HepG2 (cell line): ENCODE results near the gene CAPRIN2. TPM values are rescaled to one million over a fixed set of nuclear protein-coding genes. Genes with fewer than 3 reads are reported as not detected.

ENCODE experiments used
- CBFB ChIP-seq: sonication (generic); formaldehyde crosslinking; IDR thresholded peaks from 2 replicates; pipeline ENCODE4 v1.4.0; 2020; ENCODE audit warnings: missing genetic modification reagents
- CC2D1A ChIP-seq: sonication (generic); formaldehyde crosslinking; IDR thresholded peaks from 2 replicates; pipeline ENCODE4 v1.8.1; 2023; ENCODE audit warnings: mild to moderate bottlenecking, missing genetic modification reagents
- CEBPG ChIP-seq: IDR thresholded peaks from 2 replicates; pipeline ENCODE4 v1.6.1; 2016
- CHD4 ChIP-seq: fragments of 200-600 bp; sonication (generic); IDR thresholded peaks from 2 replicates; pipeline ENCODE4 v1.7.0; 2017; ENCODE audit warnings: mild to moderate bottlenecking, low read length, borderline replicate concordance
- ELF3 ChIP-seq: IDR thresholded peaks from 2 replicates; pipeline ENCODE4 v1.6.1; 2016; ENCODE audit warnings: missing genetic modification reagents, missing compliant biosample characterization
- FOXA3 ChIP-seq: IDR thresholded peaks from 2 replicates; pipeline ENCODE4 v1.6.1; 2016; ENCODE audit warnings: missing genetic modification reagents, missing compliant biosample characterization
- HIC2 ChIP-seq: sonication (generic); formaldehyde crosslinking; IDR thresholded peaks from 2 replicates; pipeline ENCODE4 v1.9.0; 2022; ENCODE audit warnings: low read depth, missing genetic modification reagents
- HMGA1 ChIP-seq: sonication (generic); formaldehyde crosslinking; conservative IDR thresholded peaks from 2 replicates; pipeline ENCODE4 v1.4.0; 2020; ENCODE audit warnings: missing genetic modification reagents
- HNF4A ChIP-seq: sonication (generic); formaldehyde crosslinking; IDR thresholded peaks from 2 replicates; pipeline ENCODE4 v1.4.0; 2020; ENCODE audit warnings: missing genetic modification reagents
- IKZF5 ChIP-seq: IDR thresholded peaks from 2 replicates; pipeline ENCODE4 v1.6.1; 2018; ENCODE audit warnings: missing genetic modification reagents, mild to moderate bottlenecking, missing compliant biosample characterization
- KAT8 ChIP-seq: IDR thresholded peaks from 2 replicates; pipeline ENCODE4 v1.6.1; 2016; ENCODE audit warnings: missing genetic modification reagents, missing compliant biosample characterization
- PHF20 ChIP-seq: sonication (generic); formaldehyde crosslinking; IDR thresholded peaks from 2 replicates; pipeline ENCODE4 v1.5.0; 2020; ENCODE audit warnings: mild to moderate bottlenecking, missing genetic modification reagents
- RORA ChIP-seq: sonication (generic); formaldehyde crosslinking; IDR thresholded peaks from 2 replicates; pipeline ENCODE4 v1.5.0; 2020; ENCODE audit warnings: mild to moderate bottlenecking, missing genetic modification reagents, moderate library complexity
- SATB2 ChIP-seq: sonication (generic); formaldehyde crosslinking; IDR thresholded peaks from 2 replicates; pipeline ENCODE4 v1.5.0; 2020; ENCODE audit warnings: missing genetic modification reagents
- SKI ChIP-seq: fragments of 450-650 bp; IDR thresholded peaks from one replicate; pipeline ENCODE4 v1.6.1; 2018; ENCODE audit warnings: mild to moderate bottlenecking; ENCODE audit not compliant: partially characterized antibody
- SMAD3 ChIP-seq: sonication (generic); formaldehyde crosslinking; IDR thresholded peaks from 2 replicates; pipeline ENCODE4 v1.4.0; 2020; ENCODE audit warnings: missing genetic modification reagents
- TBX2 ChIP-seq: sonication (generic); formaldehyde crosslinking; IDR thresholded peaks from 2 replicates; pipeline ENCODE4 v1.5.0; 2020; ENCODE audit warnings: missing genetic modification reagents, mild to moderate bottlenecking, borderline replicate concordance
- ZNF30 ChIP-seq: sonication (generic); formaldehyde crosslinking; IDR thresholded peaks from 2 replicates; pipeline ENCODE4 v1.5.0; 2020; ENCODE audit warnings: mild to moderate bottlenecking, missing genetic modification reagents
- ZNF326 ChIP-seq: sonication (generic); formaldehyde crosslinking; IDR thresholded peaks from 2 replicates; pipeline ENCODE4 v1.4.0; 2020; ENCODE audit warnings: missing genetic modification reagents, borderline replicate concordance
- ZNF335 ChIP-seq: sonication (generic); formaldehyde crosslinking; IDR thresholded peaks from 2 replicates; pipeline ENCODE4 v1.4.0; 2020; ENCODE audit warnings: missing genetic modification reagents
- ZNF33B ChIP-seq: sonication (generic); formaldehyde crosslinking; IDR thresholded peaks from 2 replicates; pipeline ENCODE4 v1.5.1; 2020; ENCODE audit warnings: mild to moderate bottlenecking, missing genetic modification reagents
- ZNF354B ChIP-seq: sonication (generic); formaldehyde crosslinking; IDR thresholded peaks from 2 replicates; pipeline ENCODE4 v1.8.0; 2022; ENCODE audit warnings: mild to moderate bottlenecking, missing genetic modification reagents
- ZNF660 ChIP-seq: sonication (generic); formaldehyde crosslinking; IDR thresholded peaks from 2 replicates; pipeline ENCODE4 v1.5.1; 2020; ENCODE audit warnings: mild to moderate bottlenecking, low read depth, missing genetic modification reagents, borderline replicate concordance
- polyA plus RNA-seq, 8 experiments: library from polyadenylated mRNA; depleted of rRNA in 3 of 8; stranded (reverse) in 7 of 8; unstranded in 1 of 8; fragments of >200 nt; fragmentation: Illumina TruSeq in 4 of 8; extraction: Trizol in 4 of 8; gene quantifications; 2 replicates each; pipeline versions ENCODE4 v1.2.1 to v1.2.3, GENCODE V29; 2011 to 2016; ENCODE audit warnings: low read depth in 4 of 8, missing spikeins in 1 of 8, mixed read lengths in 1 of 8; ENCODE audit not compliant: insufficient read depth in 1 of 8
- total RNA-seq, 5 experiments: library from RNA; depleted of rRNA; stranded (reverse); fragments of >200 nt; fragmentation: Illumina TruSeq; extraction: Trizol; gene quantifications; 2 replicates each; pipeline ENCODE4 v1.2.3, GENCODE V29; 2016; ENCODE audit warnings: low read depth in 1 of 5
- TF ChIP-seq, protein P1 (sequence below): sonication (generic); formaldehyde crosslinking; IDR thresholded peaks from 2 replicates; pipeline ENCODE4 v1.4.0; 2020; ENCODE audit warnings: missing genetic modification reagents, borderline replicate concordance
- TF ChIP-seq, protein P2 (sequence below): sonication (generic); formaldehyde crosslinking; IDR thresholded peaks from 2 replicates; pipeline ENCODE4 v1.9.0; 2021; ENCODE audit warnings: missing genetic modification reagents, mild to moderate bottlenecking, borderline replicate concordance

The CAPRIN2 gene
- total and polyA plus RNA-seq, 2 of the 13 experiments (the other 11 are each of a cell fraction or from before 2014, with no cell fraction given) = 21.7 to 30.6 TPM

DNA sequence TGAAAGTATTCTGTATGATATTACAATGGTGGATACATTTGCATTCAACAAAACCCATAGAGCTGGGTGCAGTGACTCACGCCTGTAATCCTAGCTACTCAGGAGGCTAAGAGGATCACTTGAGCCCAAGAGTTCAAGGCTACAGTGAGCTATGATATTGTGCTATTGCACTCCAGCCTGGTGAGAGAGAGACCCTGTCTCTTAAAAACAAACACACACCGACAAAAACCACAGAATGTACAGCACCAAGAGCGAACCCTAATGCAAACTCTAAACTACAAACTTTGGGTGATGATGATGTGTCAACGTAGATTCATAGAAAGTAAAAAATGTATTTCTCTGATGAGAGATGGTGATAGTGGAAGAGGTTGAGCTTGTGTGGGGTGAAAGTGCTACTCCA is 8.6 kb downstream of the CAPRIN2 start (continued):
- TF ChIP-seq ZNF33B (CRISPR knock-in tag) = no peak
- no peak for TF ChIP-seq ZNF326 (CRISPR knock-in tag)
- TF ChIP-seq HIC2 (CRISPR knock-in tag) = no peak
- TF ChIP-seq CEBPG (CRISPR knock-in tag) = peak; percentile 59
- TF ChIP-seq PHF20 (CRISPR knock-in tag) = no peak
- no peak for TF ChIP-seq SATB2 (CRISPR knock-in tag)
- TF ChIP-seq CHD4 = no peak
- TF ChIP-seq ELF3 = 0 out of 2 replicates have a peak, but pooled peaks have one; percentile 16
- no peak for TF ChIP-seq ZNF335 (CRISPR knock-in tag)
- peak; percentile 48; the same call in 1 of the 2 replicates for TF ChIP-seq IKZF5 (CRISPR knock-in tag)
- no peak for TF ChIP-seq ZNF30 (CRISPR knock-in tag)
- peak; percentile 75 for TF ChIP-seq SKI
- peak; percentile 88 for TF ChIP-seq HNF4A (CRISPR knock-in tag)
- TF ChIP-seq ZNF354B (CRISPR knock-in tag) = 0 out of 2 replicates have a peak, but pooled peaks have one; percentile 81
- TF ChIP-seq, protein P1, sequence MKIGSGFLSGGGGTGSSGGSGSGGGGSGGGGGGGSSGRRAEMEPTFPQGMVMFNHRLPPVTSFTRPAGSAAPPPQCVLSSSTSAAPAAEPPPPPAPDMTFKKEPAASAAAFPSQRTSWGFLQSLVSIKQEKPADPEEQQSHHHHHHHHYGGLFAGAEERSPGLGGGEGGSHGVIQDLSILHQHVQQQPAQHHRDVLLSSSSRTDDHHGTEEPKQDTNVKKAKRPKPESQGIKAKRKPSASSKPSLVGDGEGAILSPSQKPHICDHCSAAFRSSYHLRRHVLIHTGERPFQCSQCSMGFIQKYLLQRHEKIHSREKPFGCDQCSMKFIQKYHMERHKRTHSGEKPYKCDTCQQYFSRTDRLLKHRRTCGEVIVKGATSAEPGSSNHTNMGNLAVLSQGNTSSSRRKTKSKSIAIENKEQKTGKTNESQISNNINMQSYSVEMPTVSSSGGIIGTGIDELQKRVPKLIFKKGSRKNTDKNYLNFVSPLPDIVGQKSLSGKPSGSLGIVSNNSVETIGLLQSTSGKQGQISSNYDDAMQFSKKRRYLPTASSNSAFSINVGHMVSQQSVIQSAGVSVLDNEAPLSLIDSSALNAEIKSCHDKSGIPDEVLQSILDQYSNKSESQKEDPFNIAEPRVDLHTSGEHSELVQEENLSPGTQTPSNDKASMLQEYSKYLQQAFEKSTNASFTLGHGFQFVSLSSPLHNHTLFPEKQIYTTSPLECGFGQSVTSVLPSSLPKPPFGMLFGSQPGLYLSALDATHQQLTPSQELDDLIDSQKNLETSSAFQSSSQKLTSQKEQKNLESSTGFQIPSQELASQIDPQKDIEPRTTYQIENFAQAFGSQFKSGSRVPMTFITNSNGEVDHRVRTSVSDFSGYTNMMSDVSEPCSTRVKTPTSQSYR = no peak
- no peak for TF ChIP-seq ZNF660 (CRISPR knock-in tag)
- no peak; the same call in 1 of the 2 replicates for TF ChIP-seq SMAD3 (CRISPR knock-in tag)
- TF ChIP-seq, protein P2, sequence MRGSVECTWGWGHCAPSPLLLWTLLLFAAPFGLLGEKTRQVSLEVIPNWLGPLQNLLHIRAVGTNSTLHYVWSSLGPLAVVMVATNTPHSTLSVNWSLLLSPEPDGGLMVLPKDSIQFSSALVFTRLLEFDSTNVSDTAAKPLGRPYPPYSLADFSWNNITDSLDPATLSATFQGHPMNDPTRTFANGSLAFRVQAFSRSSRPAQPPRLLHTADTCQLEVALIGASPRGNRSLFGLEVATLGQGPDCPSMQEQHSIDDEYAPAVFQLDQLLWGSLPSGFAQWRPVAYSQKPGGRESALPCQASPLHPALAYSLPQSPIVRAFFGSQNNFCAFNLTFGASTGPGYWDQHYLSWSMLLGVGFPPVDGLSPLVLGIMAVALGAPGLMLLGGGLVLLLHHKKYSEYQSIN (CRISPR knock-in tag) = no peak
- peak; percentile 20; the same call in 1 of the 2 replicates for TF ChIP-seq TBX2 (CRISPR knock-in tag)
- no peak for TF ChIP-seq RORA
- TF ChIP-seq CBFB = 0 out of 2 replicates have a peak, but pooled peaks have one; percentile 53
- peak; percentile 68 for TF ChIP-seq FOXA3 (CRISPR knock-in tag)
- TF ChIP-seq HMGA1 (CRISPR knock-in tag) = no peak
- 0 out of 2 replicates have a peak, but pooled peaks have one; percentile 46 for TF ChIP-seq KAT8 (CRISPR knock-in tag)
- TF ChIP-seq CC2D1A = no peak
